PC-9 (cell line): ENCODE measurements around the gene NPHS1. TPM values are rescaled to one million over a fixed set of nuclear protein-coding genes. Genes with fewer than 3 reads are reported as not detected.

Source experiments
- BruUV-seq: library from RNA; stranded (reverse); fragments of 400-500 nt; replicated peaks from 2 replicates; lab custom pipeline; 2021; lab: Mats Ljungman, UMichigan
- CTCF ChIA-PET: fragments of 300-600 bp; sonication (Branson Sonifier 250); formaldehyde crosslinking; loops from one replicate; lab custom pipeline; 2022; ENCODE audit warnings: antibody characterized with exemption; lab: Charles Lee
- POLR2A ChIA-PET: fragments of 300-600 bp; sonication (Branson Sonifier 250); formaldehyde crosslinking; loops from one replicate; lab custom pipeline; 2022; ENCODE audit warnings: antibody characterized with exemption; ENCODE audit not compliant: unreplicated experiment; lab: Charles Lee
- DNase-seq, 2 experiments: peaks; one replicate each; pipeline versions ENCODE4 v3.0.0 to v3.0.0-alpha.2; 2015 to 2022; ENCODE audit warnings: mixed read lengths in 1 of 2
- H2AFZ ChIP-seq: fragments of 200-600 bp; sonication (generic); 2 replicates; pipeline ENCODE4 v1.8.1; 2017; ENCODE audit warnings: antibody characterized with exemption
- H3F3A ChIP-seq: fragments of 200-600 bp; sonication (generic); 2 replicates; pipeline ENCODE4 v1.8.1; 2017; ENCODE audit warnings: antibody characterized with exemption, mild to moderate bottlenecking, low read depth; ENCODE audit not compliant: insufficient read depth
- H3K27ac ChIP-seq: fragments of 200-600 bp; sonication (generic); 2 replicates; pipeline ENCODE4 v1.6.1; 2016; ENCODE audit warnings: mixed run types
- H3K27me3 ChIP-seq: fragments of 200-600 bp; sonication (generic); 2 replicates; pipeline ENCODE4 v1.6.1; 2016; ENCODE audit warnings: low read depth, mixed run types; ENCODE audit not compliant: insufficient read depth
- H3K36me3 ChIP-seq: fragments of 200-600 bp; sonication (generic); 2 replicates; pipeline ENCODE4 v1.6.1; 2016; ENCODE audit warnings: low read depth, mixed run types
- H3K4me1 ChIP-seq: fragments of 200-600 bp; sonication (generic); replicated peaks from 2 replicates; pipeline ENCODE4 v1.6.1; 2016; ENCODE audit warnings: mixed run types; ENCODE audit not compliant: insufficient read depth
- H3K4me2 ChIP-seq: fragments of 200-600 bp; sonication (generic); 2 replicates; pipeline ENCODE4 v1.6.1; 2017; ENCODE audit warnings: mixed run types
- H3K4me3 ChIP-seq: fragments of 200-600 bp; sonication (generic); 2 replicates; pipeline ENCODE4 v1.6.1; 2016; ENCODE audit warnings: mixed run types
- H3K79me2 ChIP-seq: fragments of 200-600 bp; sonication (generic); 2 replicates; pipeline ENCODE4 v1.6.1; 2017; ENCODE audit warnings: low read depth, mixed run types
- H3K9me2 ChIP-seq: fragments of 200-600 bp; sonication (generic); 2 replicates; pipeline ENCODE4 v1.8.1; 2017; ENCODE audit warnings: mild to moderate bottlenecking; ENCODE audit not compliant: insufficient read depth
- H3K9me3 ChIP-seq: fragments of 200-600 bp; sonication (generic); 2 replicates; pipeline ENCODE4 v1.8.1; 2016; ENCODE audit warnings: low read depth; ENCODE audit not compliant: insufficient read depth
- H4K20me1 ChIP-seq: fragments of 200-600 bp; sonication (generic); 2 replicates; pipeline ENCODE4 v1.8.1; 2017; ENCODE audit not compliant: insufficient read depth
- EZH2 ChIP-seq: fragments of 200-600 bp; sonication (generic); IDR thresholded peaks from 2 replicates; pipeline ENCODE4 v1.8.0; 2017; ENCODE audit warnings: antibody characterized with exemption, low read depth
- intact Hi-C: fragments of 100-400 bp; cut with micrococcal nuclease; formaldehyde crosslinking; loops from one replicate; pipeline ENCODE4 v1.10.0; 2022; ENCODE audit not compliant: unreplicated experiment
- total RNA-seq: library from RNA; stranded (reverse); gene quantifications from 2 replicates; pipeline ENCODE4 v1.2.3, GENCODE V29; 2021
- TF ChIP-seq, protein P1 (sequence below): fragments of 200-600 bp; sonication (generic); conservative IDR thresholded peaks from 2 replicates; pipeline ENCODE4 v1.6.1; 2017; ENCODE audit warnings: mixed run types, antibody characterized with exemption, mild to moderate bottlenecking, moderate library complexity

Gene NPHS1
- total RNA-seq, 1 experiment from 2014 or later: not detected

DNA sequence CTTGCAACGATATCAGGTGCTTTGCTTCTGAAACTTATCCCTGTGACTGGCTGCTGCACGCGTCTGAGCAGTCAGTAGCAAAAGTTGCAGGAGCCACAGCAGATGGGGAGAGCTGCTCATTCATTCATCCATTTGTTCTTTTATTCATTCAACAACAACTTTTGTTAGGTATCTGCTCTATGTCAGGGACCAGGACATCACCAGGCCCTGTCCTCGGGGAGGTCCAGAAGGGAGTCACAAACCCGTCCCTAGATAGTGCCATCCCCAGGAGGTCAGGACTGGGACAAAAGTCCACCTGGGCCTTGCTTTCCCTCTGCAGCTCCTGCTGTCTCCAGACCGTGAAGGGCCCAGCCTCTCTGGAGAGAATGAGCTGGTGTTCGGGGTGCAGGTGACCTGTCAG, 74.3 kb downstream of the NPHS1 start:
- Histone ChIP-seq H3K4me3 (no peak overlapping the region), H3K9me2 (no peaks in the 10 kb centered on the region), H3K27me3 (no peaks in the 10 kb centered on the region), H2AFZ (no peak overlapping the region), H3K79me2 (no peaks in the 10 kb centered on the region), H3K4me2 (no peak overlapping the region), H3F3A (0 out of 2 replicates have a peak, but pooled peaks cover 7% of the 10 kb centered on the region), H3K4me1 (no peaks in the 10 kb centered on the region), H3K36me3 (no peaks in the 10 kb centered on the region), H4K20me1 (no peaks in the 10 kb centered on the region), H3K27ac (no peak overlapping the region), H3K9me3 (no peaks in the 10 kb centered on the region)
- intact Hi-C loops: no loop called here
- DNase-seq: no peak
- ChIA-PET POLR2A (interaction anchor here (0.6 kb wide), 1 partner anchor 76 kb away, joined by 3 read pairs; no protein-coding TSS in a partner anchor), CTCF (no interaction called here)
- TF ChIP-seq, protein P1, sequence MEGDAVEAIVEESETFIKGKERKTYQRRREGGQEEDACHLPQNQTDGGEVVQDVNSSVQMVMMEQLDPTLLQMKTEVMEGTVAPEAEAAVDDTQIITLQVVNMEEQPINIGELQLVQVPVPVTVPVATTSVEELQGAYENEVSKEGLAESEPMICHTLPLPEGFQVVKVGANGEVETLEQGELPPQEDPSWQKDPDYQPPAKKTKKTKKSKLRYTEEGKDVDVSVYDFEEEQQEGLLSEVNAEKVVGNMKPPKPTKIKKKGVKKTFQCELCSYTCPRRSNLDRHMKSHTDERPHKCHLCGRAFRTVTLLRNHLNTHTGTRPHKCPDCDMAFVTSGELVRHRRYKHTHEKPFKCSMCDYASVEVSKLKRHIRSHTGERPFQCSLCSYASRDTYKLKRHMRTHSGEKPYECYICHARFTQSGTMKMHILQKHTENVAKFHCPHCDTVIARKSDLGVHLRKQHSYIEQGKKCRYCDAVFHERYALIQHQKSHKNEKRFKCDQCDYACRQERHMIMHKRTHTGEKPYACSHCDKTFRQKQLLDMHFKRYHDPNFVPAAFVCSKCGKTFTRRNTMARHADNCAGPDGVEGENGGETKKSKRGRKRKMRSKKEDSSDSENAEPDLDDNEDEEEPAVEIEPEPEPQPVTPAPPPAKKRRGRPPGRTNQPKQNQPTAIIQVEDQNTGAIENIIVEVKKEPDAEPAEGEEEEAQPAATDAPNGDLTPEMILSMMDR: no peak
- no TSS peak for BruUV-seq

DNA sequence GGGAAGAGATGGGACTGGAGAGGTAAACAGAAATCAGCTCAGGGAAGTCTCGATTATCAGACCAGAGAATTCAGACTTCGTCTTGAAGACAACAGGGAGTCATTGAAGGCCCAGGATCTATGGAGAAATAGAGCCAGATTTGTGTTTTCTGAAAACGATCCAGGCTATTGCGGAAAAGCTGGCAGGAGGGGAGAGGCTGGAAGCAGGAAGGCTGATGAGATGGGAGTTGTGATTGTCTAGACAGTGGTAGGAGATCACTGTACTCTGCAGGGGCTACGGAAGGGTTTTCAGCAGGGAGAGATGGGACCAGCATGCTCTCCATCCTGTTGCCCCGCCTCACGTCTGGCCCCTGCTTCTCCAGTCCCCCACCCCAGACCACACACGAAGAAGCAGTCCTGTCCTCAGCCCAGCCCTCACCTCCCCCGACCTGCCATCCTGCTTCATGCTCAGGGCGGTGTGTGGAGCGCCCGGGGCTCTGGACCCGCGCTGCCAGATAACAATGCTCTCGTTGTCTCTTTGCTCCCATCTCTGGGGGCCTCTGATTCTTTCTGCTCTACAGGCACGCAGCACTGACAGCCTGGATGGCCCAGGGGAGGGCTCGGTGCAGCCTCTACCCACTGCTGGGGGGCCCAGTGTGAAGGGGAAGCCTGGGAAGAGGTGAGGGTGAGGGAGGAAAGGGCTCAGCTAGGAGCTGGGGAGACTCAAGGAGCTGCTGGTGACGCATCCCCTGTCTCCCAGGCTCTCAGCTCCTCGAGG, 75.0 kb downstream of the NPHS1 start:
- intact Hi-C loops: no loop called here
- TF ChIP-seq, protein P1: no peak
- TF ChIP-seq EZH2: no peak
- no peaks in the 10 kb centered on the region for H3K9me2 ChIP-seq
- H3K9me3 ChIP-seq: no peaks in the 10 kb centered on the region
- H3K4me2 ChIP-seq: no peak overlapping the region
- H3K36me3 ChIP-seq: no peaks in the 10 kb centered on the region
- ChIA-PET CTCF (no interaction called here), POLR2A (interaction anchor here (0.6 kb wide), 1 partner anchor 43 kb away, joined by 3 read pairs; no protein-coding TSS in a partner anchor)
- no peak overlapping the region for H2AFZ ChIP-seq
- DNase-seq: no peak
- H3K4me1 ChIP-seq: no peaks in the 10 kb centered on the region
- H3K27me3 ChIP-seq: no peaks in the 10 kb centered on the region
- BruUV-seq: no TSS peak
- H4K20me1 ChIP-seq: no peaks in the 10 kb centered on the region
- no peak overlapping the region for H3K27ac ChIP-seq
- no peak overlapping the region for H3K4me3 ChIP-seq
- peaks cover 9% of the 10 kb centered on the region; the same call in 1 of the 2 replicates for H3F3A ChIP-seq
- H3K79me2 ChIP-seq: no peaks in the 10 kb centered on the region

DNA sequence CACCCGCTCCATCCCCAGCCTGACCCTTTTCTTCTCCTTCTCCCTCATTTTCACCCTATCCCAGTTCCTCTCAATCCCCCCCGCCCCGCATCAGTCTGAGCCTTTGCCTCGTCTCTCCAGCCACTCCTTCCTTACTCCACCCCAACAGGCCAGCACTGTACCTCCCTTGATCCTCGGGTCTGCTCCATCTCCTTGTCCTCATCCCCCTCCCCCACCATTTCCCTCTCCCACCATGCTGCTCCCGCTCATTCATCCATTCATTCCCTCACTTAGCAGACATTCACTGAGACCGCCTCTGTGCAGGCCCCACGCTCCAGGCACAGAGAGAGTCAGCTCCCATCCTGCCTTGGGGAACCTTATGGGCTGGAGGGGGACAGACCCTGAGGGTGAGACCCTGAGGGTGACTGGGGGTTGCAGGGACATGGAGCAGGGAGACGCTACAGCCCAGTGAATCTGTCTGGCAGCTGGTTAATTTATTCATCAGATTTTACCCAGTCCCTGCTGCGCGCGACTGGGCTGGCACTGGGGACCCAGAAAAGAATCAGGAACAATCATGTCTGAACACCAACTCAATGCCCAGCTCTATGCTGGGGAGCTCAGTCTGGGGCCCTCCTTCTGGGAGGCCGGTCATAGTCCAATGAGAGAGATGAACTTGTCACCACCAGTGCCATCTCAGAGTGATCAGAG, 76.1 kb downstream of the NPHS1 start:
- no peaks in the 10 kb centered on the region for H3K4me1 ChIP-seq
- intact Hi-C loops: no loop called here
- H2AFZ ChIP-seq: no peak overlapping the region
- ChIA-PET POLR2A (no interaction called here), CTCF (no interaction called here)
- no peaks in the 10 kb centered on the region for H3K36me3 ChIP-seq
- H3K4me3 ChIP-seq: peak overlapping the region; percentile 57; the same call in 1 of the 2 replicates
- H3K27ac ChIP-seq: no peak overlapping the region
- TF ChIP-seq EZH2: no peak
- TF ChIP-seq, protein P1: no peak
- no peaks in the 10 kb centered on the region for H3K9me2 ChIP-seq
- H3K4me2 ChIP-seq: peak overlapping the region; percentile 35
- H3K79me2 ChIP-seq: no peaks in the 10 kb centered on the region
- H3K27me3 ChIP-seq: no peaks in the 10 kb centered on the region
- H4K20me1 ChIP-seq: no peaks in the 10 kb centered on the region
- no peaks in the 10 kb centered on the region for H3K9me3 ChIP-seq
- TSS peak; percentile 17 for BruUV-seq
- no peak for DNase-seq
- peaks cover 12% of the 10 kb centered on the region; the same call in 1 of the 2 replicates for H3F3A ChIP-seq

Other genes with a start within 250 kb of the NPHS1 start
- gene HAUS5, start 239.8 kb downstream of the NPHS1 start, total RNA-seq: 21.7 and 23.5 TPM in 2 replicates
- gene RBM42, start 223.5 kb downstream of the NPHS1 start, total RNA-seq: 110 and 153 TPM in 2 replicates
- gene ETV2, start 210.8 kb downstream of the NPHS1 start, total RNA-seq: 1.8 and 2.1 TPM in 2 replicates
- 441 and 489 TPM in 2 replicates for gene COX6B1, start 204.2 kb downstream of the NPHS1 start, total RNA-seq
- gene UPK1A, start 186.0 kb downstream of the NPHS1 start, total RNA-seq: 0.65 and 1.6 TPM in 2 replicates
- not detected in 2 replicates for gene ZBTB32, start 147.9 kb downstream of the NPHS1 start, total RNA-seq
- gene KMT2B, start 134.5 kb downstream of the NPHS1 start, total RNA-seq: 32.2 and 44.2 TPM in 2 replicates
- 8.6 and 9.7 TPM in 2 replicates for gene IGFLR1, start 110.1 kb downstream of the NPHS1 start, total RNA-seq
- gene U2AF1L4, start 107.1 kb downstream of the NPHS1 start, total RNA-seq: 13.9 and 14.3 TPM in 2 replicates
- gene PSENEN, start 106.9 kb downstream of the NPHS1 start, total RNA-seq: 106 and 130 TPM in 2 replicates
- gene LIN37, start 103.9 kb downstream of the NPHS1 start, total RNA-seq: 9.4 and 17.0 TPM in 2 replicates
- 2.5 and 2.7 TPM in 2 replicates for gene HSPB6, start 95.5 kb downstream of the NPHS1 start, total RNA-seq
- gene PROSER3, start 94.3 kb downstream of the NPHS1 start, total RNA-seq: 38.0 and 52.2 TPM in 2 replicates
- gene ARHGAP33, start 76.9 kb downstream of the NPHS1 start, total RNA-seq: 17.4 and 21.3 TPM in 2 replicates
- not detected in 2 replicates for gene PRODH2, start 39.7 kb downstream of the NPHS1 start, total RNA-seq
- not detected in 2 replicates for gene KIRREL2, start 4.4 kb upstream of the NPHS1 start, total RNA-seq
- gene APLP1, start 16.1 kb upstream of the NPHS1 start, total RNA-seq: 2.0 and 2.1 TPM in 2 replicates
- 15.7 and 27.5 TPM in 2 replicates for gene NFKBID, start 48.0 kb upstream of the NPHS1 start, total RNA-seq
- 1.8 and 2.6 TPM in 2 replicates for gene HCST, start 50.0 kb upstream of the NPHS1 start, total RNA-seq
- not detected in 2 replicates for gene TYROBP, start 55.8 kb upstream of the NPHS1 start, total RNA-seq
- gene LRFN3, start 83.9 kb upstream of the NPHS1 start, total RNA-seq: 10.5 and 14.7 TPM in 2 replicates
- gene SDHAF1, start 142.7 kb upstream of the NPHS1 start, total RNA-seq: 16.9 and 22.4 TPM in 2 replicates
- 36.6 and 39.5 TPM in 2 replicates for gene SYNE4, start 156.3 kb upstream of the NPHS1 start, total RNA-seq
- 48.2 and 55.1 TPM in 2 replicates for gene ALKBH6, start 161.7 kb upstream of the NPHS1 start, total RNA-seq
- 4.2 and 5.0 TPM in 2 replicates for gene CLIP3, start 180.4 kb upstream of the NPHS1 start, total RNA-seq
- gene THAP8, start 201.8 kb upstream of the NPHS1 start, total RNA-seq: 5.2 and 6.2 TPM in 2 replicates
- 14.0 and 17.0 TPM in 2 replicates for gene WDR62, start 202.4 kb upstream of the NPHS1 start, total RNA-seq